GM12875 (cell line): ENCODE measurements around the gene IQCK.

Experiments
- H3K4me3 ChIP-seq: one replicate; pipeline ENCODE4 v1.5.1; 2011; ENCODE audit warnings: low read depth, low read length, control low read depth
- TF ChIP-seq, protein P1 (sequence below): IDR thresholded peaks from 2 replicates; pipeline ENCODE4 v1.5.1; 2011; ENCODE audit warnings: low read depth, mild to moderate bottlenecking, control low read depth, inconsistent platforms, low read length, moderate library complexity, borderline replicate concordance; ENCODE audit not compliant: insufficient read depth

IQCK gene

GRCh38 chr16:19883296-19883965, 165.4 kb downstream of the IQCK start:
- TF ChIP-seq, protein P1, sequence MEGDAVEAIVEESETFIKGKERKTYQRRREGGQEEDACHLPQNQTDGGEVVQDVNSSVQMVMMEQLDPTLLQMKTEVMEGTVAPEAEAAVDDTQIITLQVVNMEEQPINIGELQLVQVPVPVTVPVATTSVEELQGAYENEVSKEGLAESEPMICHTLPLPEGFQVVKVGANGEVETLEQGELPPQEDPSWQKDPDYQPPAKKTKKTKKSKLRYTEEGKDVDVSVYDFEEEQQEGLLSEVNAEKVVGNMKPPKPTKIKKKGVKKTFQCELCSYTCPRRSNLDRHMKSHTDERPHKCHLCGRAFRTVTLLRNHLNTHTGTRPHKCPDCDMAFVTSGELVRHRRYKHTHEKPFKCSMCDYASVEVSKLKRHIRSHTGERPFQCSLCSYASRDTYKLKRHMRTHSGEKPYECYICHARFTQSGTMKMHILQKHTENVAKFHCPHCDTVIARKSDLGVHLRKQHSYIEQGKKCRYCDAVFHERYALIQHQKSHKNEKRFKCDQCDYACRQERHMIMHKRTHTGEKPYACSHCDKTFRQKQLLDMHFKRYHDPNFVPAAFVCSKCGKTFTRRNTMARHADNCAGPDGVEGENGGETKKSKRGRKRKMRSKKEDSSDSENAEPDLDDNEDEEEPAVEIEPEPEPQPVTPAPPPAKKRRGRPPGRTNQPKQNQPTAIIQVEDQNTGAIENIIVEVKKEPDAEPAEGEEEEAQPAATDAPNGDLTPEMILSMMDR, result no peak
- no peak overlapping the region for H3K4me3 ChIP-seq

DNA sequence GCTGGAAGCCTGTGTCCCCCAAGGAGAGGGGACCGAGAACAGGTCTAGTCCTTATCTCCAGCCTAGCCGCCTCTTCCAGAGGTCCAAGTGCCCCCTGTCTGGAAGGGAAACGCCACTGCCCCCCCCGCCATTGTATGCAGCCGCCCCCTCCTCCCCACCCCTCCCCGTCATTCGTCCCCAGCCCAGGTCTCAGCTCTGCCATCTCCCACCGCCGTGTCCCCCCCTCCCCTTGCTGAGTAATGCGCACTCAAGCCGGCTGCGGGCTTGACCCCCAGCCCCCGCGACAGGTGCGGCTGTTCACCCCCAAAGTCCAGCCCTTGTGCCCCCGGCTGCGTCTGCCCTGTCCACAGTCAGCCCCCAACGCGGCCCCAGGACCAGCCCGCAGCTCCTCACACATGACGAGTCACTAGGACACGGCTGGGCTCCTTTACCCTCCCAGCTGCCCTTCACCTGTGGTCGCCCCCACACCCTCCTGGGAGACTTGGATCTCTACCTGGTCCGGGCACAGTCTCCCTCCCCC, 166.0 kb downstream of the IQCK start:
- H3K4me3 ChIP-seq, result no peak overlapping the region
- TF ChIP-seq, protein P1, result no peak

GRCh38 chr16:19884611-19885450, 166.8 kb downstream of the IQCK start, which contains the start of gene GPRC5B:
GPRC5B (minus strand) TSS chr16:19884848; CDS start chr16:19872845, 12,003 bp downstream.
- TF ChIP-seq, protein P1, result no peak
- no peak within 1 kb of the TSS for H3K4me3 ChIP-seq

DNA sequence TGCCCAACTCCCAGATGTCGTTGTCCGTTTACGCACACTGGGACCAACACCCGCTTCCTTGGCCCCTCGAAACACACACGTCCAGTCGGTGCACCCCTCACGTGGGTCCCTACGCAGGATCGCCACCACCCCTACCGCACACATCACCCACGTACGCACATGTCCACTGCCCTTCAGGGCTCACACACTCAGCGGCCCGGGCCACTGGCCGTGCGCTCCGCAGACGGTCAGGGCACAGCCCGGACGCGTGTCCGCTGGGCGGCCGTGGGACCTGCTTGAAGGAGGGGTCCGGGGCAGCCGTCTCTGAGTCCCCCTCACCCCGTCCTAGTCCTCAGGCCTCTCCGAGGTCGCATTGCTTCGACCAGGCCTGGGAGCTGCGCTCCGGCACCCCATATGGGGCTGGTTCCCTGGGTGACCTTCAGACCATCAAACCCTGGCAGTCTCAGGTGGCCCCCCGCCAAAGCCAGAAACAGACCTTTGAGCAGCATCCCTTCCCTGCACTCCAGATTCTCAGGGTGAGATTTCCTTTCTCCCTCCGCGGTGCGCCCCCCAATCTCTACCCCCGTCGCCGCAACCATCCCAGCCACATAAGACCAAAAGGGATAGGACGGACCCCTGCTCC, 167.5 kb downstream of the IQCK start:
- no peak overlapping the region for H3K4me3 ChIP-seq
- TF ChIP-seq, protein P1, result no peak

DNA sequence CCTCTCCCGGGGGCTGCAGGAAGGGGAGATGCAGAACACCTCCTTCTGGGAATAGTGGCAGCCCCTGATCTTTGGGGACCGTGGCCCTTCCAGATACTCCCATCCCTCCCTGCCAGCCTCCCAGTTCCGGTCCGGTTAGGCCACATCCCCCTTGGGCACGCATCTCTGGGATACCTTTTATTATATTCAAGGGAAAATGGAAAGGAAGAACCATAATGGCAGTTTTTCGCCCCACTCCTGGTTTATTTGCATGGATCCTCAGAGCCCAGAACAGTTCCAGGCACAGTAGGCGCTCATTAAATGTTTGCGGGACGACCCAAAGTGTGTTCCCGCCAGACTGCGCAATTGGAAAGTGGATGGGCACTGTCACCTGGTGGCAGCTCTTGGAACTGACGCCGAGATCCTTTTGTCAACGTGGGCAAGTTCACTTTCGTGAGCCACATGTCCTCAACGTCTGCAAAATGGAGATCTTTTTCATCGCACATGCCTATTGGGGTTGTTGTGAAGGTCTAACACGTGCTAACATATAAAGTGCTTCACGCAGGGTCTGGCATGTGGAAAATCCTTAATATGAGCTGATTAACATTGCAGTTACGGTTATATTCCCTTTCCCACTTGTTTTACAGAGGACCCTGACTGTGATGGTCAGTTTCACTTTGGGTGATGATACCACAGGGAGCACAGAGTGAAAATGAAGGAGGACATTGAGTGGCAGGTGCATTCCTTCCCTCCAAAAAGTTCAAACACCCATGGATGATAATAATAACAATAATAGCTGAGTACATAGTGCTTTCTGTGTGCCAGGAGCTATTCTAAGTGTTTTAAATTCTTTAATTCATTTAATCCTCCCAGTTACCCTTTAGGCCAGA, 168.2 kb downstream of the IQCK start:
- no peak overlapping the region for H3K4me3 ChIP-seq
- TF ChIP-seq, protein P1, result peak; percentile 100

DNA sequence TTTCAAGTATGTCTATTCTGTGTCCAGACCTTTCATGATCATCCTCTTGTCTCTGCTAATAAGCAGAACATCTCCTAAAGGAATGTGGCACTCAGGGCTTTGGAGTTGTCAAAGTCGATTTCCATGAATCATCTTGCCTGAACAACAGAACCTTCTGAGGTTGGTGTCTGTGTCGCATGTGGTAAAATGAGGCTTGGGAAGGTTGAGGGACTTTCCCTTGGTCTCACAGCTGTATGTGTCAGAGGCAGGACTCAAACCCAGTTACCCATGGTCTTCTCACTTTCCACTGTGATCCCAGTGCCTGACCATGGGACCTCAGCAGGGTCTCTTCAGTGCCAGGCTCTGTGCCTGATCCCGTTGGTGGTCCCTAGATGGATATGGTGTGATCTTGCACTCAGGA, 170.8 kb downstream of the IQCK start:
- H3K4me3 ChIP-seq, result no peak overlapping the region
- TF ChIP-seq, protein P1, result no peak
